MM.1S (cell line): Measurements from ENCODE around the gene FCGBP.

Source experiments
- DNase-seq: peaks from one replicate; pipeline ENCODE4 v3.0.0-alpha.2; 2015
- H2AFZ ChIP-seq: fragments of 300-600 bp; sonication (generic); 2 replicates; pipeline ENCODE4 v1.6.0; 2016; ENCODE audit warnings: antibody characterized with exemption, low read length
- H3F3A ChIP-seq: fragments of 300-600 bp; sonication (generic); 2 replicates; pipeline ENCODE4 v1.6.1; 2016; ENCODE audit warnings: mild to moderate bottlenecking, antibody characterized with exemption, low read length, moderate library complexity, mixed read lengths; ENCODE audit not compliant: insufficient read depth
- H3K27ac ChIP-seq: fragments of 300-600 bp; sonication (generic); 2 replicates; pipeline ENCODE4 v1.5.1; 2016; ENCODE audit warnings: mild to moderate bottlenecking, low read length
- H3K27me3 ChIP-seq: fragments of 300-600 bp; sonication (generic); replicated peaks from 2 replicates; pipeline ENCODE4 v1.6.0; 2016; ENCODE audit warnings: low read length; ENCODE audit not compliant: insufficient read depth
- H3K36me3 ChIP-seq: fragments of 300-600 bp; sonication (generic); replicated peaks from 2 replicates; pipeline ENCODE4 v1.6.1; 2016; ENCODE audit warnings: mild to moderate bottlenecking, low read length, mixed read lengths; ENCODE audit not compliant: insufficient read depth
- H3K4me1 ChIP-seq: fragments of 300-600 bp; sonication (generic); 2 replicates; pipeline ENCODE4 v1.6.1; 2016; ENCODE audit warnings: low read length, mixed read lengths
- H3K4me2 ChIP-seq: fragments of 300-600 bp; sonication (generic); 2 replicates; pipeline ENCODE4 v1.6.0; 2016; ENCODE audit warnings: low read depth, low read length
- H3K4me3 ChIP-seq: fragments of 300-600 bp; sonication (generic); 2 replicates; pipeline ENCODE4 v1.5.1; 2016; ENCODE audit warnings: low read length, mixed read lengths
- H3K79me2 ChIP-seq: fragments of 300-600 bp; sonication (generic); 2 replicates; pipeline ENCODE4 v1.6.1; 2016; ENCODE audit warnings: mixed run types, low read length, mixed read lengths
- H3K9ac ChIP-seq: fragments of 300-600 bp; sonication (generic); 2 replicates; pipeline ENCODE4 v1.6.1; 2016; ENCODE audit warnings: low read length, mixed read lengths
- H3K9me2 ChIP-seq: fragments of 300-600 bp; sonication (generic); replicated peaks from 2 replicates; pipeline ENCODE4 v1.6.1; 2016; ENCODE audit warnings: mild to moderate bottlenecking, low read length, mixed read lengths; ENCODE audit not compliant: insufficient read depth
- H3K9me3 ChIP-seq: fragments of 300-600 bp; sonication (generic); replicated peaks from 2 replicates; pipeline ENCODE4 v1.6.1; 2016; ENCODE audit warnings: mild to moderate bottlenecking, low read length, mixed read lengths; ENCODE audit not compliant: insufficient read depth
- H4K20me1 ChIP-seq: fragments of 300-600 bp; sonication (generic); 2 replicates; pipeline ENCODE4 v1.6.1; 2016; ENCODE audit warnings: mild to moderate bottlenecking, low read length, moderate library complexity, mixed read lengths; ENCODE audit not compliant: insufficient read depth
- CTCF ChIP-seq: fragments of 300-600 bp; sonication (generic); IDR thresholded peaks from 2 replicates; pipeline ENCODE4 v1.5.1; 2016; ENCODE audit warnings: antibody characterized with exemption, low read length, mixed read lengths
- EZH2 ChIP-seq: fragments of 300-600 bp; sonication (generic); optimal IDR thresholded peaks from 2 replicates; pipeline ENCODE3; 2017; ENCODE audit warnings: low read depth, mild to moderate bottlenecking, antibody characterized with exemption, low read length, mixed read lengths
- EZH2phosphoT487 ChIP-seq: fragments of 300-600 bp; sonication (generic); IDR thresholded peaks from 2 replicates; pipeline ENCODE4 v1.6.1; 2018; ENCODE audit warnings: antibody characterized with exemption, low read length

The FCGBP gene

GRCh38 chr19:39927524-39928356 is 6.7 kb downstream of the FCGBP start:
- Histone ChIP-seq H4K20me1 (no peaks in the 10 kb centered on the region), H3K9ac (no peak overlapping the region), H3K36me3 (no peaks in the 10 kb centered on the region), H3K4me1 (no peaks in the 10 kb centered on the region), H3K9me2 (no peaks in the 10 kb centered on the region), H3K9me3 (no peaks in the 10 kb centered on the region), H3K27ac (no peak overlapping the region), H3K27me3 (no peaks in the 10 kb centered on the region), H3F3A (no peaks in the 10 kb centered on the region), H3K79me2 (no peaks in the 10 kb centered on the region), H3K4me2 (no peak overlapping the region), H3K4me3 (no peak overlapping the region), H2AFZ (no peak overlapping the region)
- TF ChIP-seq EZH2 (no peak), CTCF (no peak), EZH2phosphoT487 (no peak)
- DNase-seq: no peak

GRCh38 chr19:39927076-39927475 is 7.4 kb downstream of the FCGBP start:
- TF ChIP-seq EZH2 (no peak), EZH2phosphoT487 (no peak), CTCF (no peak)
- DNase-seq: no peak
- Histone ChIP-seq H3K4me2 (no peak overlapping the region), H3K9me3 (no peaks in the 10 kb centered on the region), H3K27ac (no peak overlapping the region), H3K4me3 (no peak overlapping the region), H3K4me1 (no peaks in the 10 kb centered on the region), H3F3A (no peaks in the 10 kb centered on the region), H3K27me3 (no peaks in the 10 kb centered on the region), H3K79me2 (no peaks in the 10 kb centered on the region), H3K9me2 (no peaks in the 10 kb centered on the region), H4K20me1 (no peaks in the 10 kb centered on the region), H3K36me3 (no peaks in the 10 kb centered on the region), H3K9ac (no peak overlapping the region), H2AFZ (no peak overlapping the region)

- TF ChIP-seq CTCF: no peak
- TF ChIP-seq EZH2phosphoT487: no peak
- no peak for TF ChIP-seq EZH2
- no peaks in the 10 kb centered on the region for H3K36me3 ChIP-seq
- H3K4me1 ChIP-seq: no peaks in the 10 kb centered on the region
- H4K20me1 ChIP-seq: no peaks in the 10 kb centered on the region
- no peaks in the 10 kb centered on the region for H3K9me2 ChIP-seq
- no peak overlapping the region for H3K4me3 ChIP-seq
- H3K27me3 ChIP-seq: no peaks in the 10 kb centered on the region
- no peak overlapping the region for H3K9ac ChIP-seq
- DNase-seq: no peak
- no peak overlapping the region for H2AFZ ChIP-seq
- H3K9me3 ChIP-seq: no peaks in the 10 kb centered on the region
- H3F3A ChIP-seq: no peaks in the 10 kb centered on the region
- no peak overlapping the region for H3K27ac ChIP-seq
- H3K79me2 ChIP-seq: no peaks in the 10 kb centered on the region
- no peak overlapping the region for H3K4me2 ChIP-seq
These were observed 8.2 kb downstream of the FCGBP start for GRCh38 chr19:39926170-39926760.
